Stimulated activated effector memory CD8-positive, alpha-beta T cell treated with anti-CD3 and anti-CD28 coated beads, Interleukin-12 subunit alpha, Interleukin-12 subunit beta, amount 100 ng/mL, for 72 hours (primary cell): ENCODE results near the gene SORT1.
A peak's percentile ranks its signal among the peaks of the same experiment; 100 is the strongest.
"Not testable (repeated sequence)": the region's sequence is repeated elsewhere in the genome, so short reads cannot be mapped to it uniquely, and the experiment has no call there.

ENCODE experiments used
- ATAC-seq: fragments of 150-1000 bp; cut with Tn5 transposase; 2 replicates; pipeline ENCODE4 v1.10.0; 2021
- DNase-seq, 2 donors: peaks; one replicate each; pipeline ENCODE4 v3.0.0; 2021 to 2022; ENCODE audit warnings: low spot score in 2 of 2
- H3K27ac Mint-ChIP-seq: one replicate; pipeline ENCODE4 v1.8.0; 2022; ENCODE audit warnings: mild to moderate bottlenecking, mixed read lengths
- H3K36me3 Mint-ChIP-seq: one replicate; pipeline ENCODE4 v1.8.0; 2022; ENCODE audit warnings: mild to moderate bottlenecking, mixed read lengths
- H3K4me1 Mint-ChIP-seq: one replicate; pipeline ENCODE4 v1.8.0; 2022; ENCODE audit warnings: mixed read lengths
- H3K4me3 Mint-ChIP-seq: one replicate; pipeline ENCODE4 v1.8.0; 2022; ENCODE audit warnings: mild to moderate bottlenecking, mixed read lengths
- H3K9me3 Mint-ChIP-seq: one replicate; pipeline ENCODE4 v1.8.0; 2022; ENCODE audit warnings: mixed read lengths

The SORT1 gene

DNA sequence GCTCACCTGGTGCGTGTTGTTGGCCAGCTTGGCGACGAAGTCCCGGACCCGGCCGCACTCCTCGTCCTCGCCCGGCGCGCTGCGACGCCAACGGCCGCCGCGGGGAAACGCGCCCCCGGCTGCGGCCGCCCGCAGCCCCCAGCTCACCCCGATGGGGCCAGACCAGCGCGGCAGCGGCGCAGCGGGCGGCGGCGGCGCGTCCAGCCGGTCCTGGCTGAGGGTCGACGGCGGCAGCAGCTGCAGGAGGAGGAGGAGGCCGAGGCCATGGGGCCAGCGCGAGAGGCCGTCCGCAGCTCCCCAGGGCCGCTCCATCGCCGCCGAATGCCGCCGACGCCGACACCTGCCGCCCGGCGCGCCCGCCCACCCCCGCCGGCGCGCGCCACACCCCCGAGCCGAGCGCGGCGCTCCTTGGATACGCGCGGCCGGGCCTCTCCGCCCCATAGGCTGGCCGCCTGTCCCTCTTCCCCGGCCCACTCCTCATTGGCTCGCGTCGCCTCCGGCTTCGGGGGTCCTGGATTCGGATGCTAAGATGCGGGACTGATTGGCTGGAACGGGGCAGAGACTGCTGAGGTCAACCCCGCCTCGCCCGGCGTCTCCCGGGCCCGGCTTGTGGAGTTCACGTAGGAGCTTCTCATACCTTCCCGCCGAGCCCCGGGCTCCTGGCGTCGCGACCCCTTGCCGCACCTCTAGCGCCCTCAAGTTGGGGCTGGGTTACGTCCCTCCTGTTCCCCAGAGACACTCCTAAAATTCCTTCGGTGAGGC is at the start of gene SORT1:
TSS of gene SORT1 (minus strand) at position 338 of the 762 bp plus-strand sequence. CDS start at position 312, 26 bp downstream.
- H3K4me3 Mint-ChIP-seq, result peak within 1 kb of the TSS; percentile 72
- ATAC-seq, result peak; percentile 95
- H3K27ac Mint-ChIP-seq, result no peak within 1 kb of the TSS
- DNase-seq, result peak; percentile 34 to 81
- no peaks in the 10 kb centered on the region for H3K9me3 Mint-ChIP-seq
- peaks cover 6% of the 10 kb centered on the region for H3K4me1 Mint-ChIP-seq
- H3K36me3 Mint-ChIP-seq, result peaks cover 21% of the 10 kb centered on the region

DNA sequence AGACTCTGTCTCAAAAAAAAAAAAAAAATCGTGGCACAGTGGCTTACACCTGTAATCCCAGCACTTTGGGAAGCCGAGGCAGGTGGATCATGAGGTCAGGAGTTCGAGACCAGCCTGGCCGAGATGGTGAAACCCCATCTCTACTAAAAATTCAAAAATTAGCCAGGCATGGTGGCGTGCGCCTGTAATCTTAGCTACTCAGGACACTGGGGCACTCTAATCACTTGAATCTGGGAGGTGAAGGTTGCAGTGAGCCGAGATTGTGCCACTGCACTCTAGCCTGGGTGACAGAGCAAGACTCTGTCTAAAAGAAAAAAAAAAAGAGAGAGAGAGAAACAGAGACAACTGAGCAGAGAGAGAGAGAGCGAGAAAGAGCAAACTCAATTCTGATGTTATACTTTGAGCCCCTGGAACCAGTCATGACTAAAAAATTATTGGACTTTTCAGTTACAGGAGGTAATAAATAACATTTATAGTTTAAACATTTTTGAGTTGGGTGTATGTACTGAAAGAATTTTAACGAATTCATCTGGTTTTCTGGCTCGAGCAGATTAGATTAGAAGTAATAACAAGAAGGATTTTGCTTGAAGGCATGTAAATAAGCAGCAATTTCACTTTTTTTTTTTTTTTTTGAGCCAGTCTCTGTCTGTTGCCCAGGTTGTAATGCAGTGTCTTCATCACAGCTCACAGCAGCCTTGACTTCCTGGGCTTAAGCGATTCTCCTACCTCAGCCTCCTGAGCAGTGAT is 48.4 kb upstream of the SORT1 start:
- H3K36me3 Mint-ChIP-seq, H3K9me3 Mint-ChIP-seq, H3K4me3 Mint-ChIP-seq, ATAC-seq, H3K27ac Mint-ChIP-seq, DNase-seq, H3K4me1 Mint-ChIP-seq: not testable (repeated sequence)

DNA sequence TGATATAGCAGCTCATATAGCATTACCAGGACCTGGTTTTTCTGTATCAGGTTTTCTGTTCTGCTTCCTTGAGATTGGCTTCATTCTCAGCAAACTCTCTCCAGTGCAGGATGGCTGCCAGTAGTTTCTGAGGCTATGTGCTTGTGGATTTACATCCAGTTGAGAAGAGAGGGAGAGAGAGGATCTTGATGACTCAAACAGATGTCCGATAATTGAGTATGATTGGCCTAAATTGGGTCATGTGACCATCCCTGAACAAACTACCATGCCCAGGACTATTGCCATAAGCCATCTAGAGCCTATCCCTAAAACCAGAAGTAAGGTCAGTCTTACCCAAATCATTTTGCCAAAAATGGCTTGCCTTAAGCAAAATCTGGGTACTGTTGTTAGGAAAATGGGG is 46.6 kb upstream of the SORT1 start:
- H3K9me3 Mint-ChIP-seq, result no peaks in the 10 kb centered on the region
- H3K27ac Mint-ChIP-seq, result no peak overlapping the region
- no peak for DNase-seq
- H3K4me3 Mint-ChIP-seq, result no peak overlapping the region
- H3K4me1 Mint-ChIP-seq, result no peaks in the 10 kb centered on the region
- no peaks in the 10 kb centered on the region for H3K36me3 Mint-ChIP-seq
- ATAC-seq, result no peak

DNA sequence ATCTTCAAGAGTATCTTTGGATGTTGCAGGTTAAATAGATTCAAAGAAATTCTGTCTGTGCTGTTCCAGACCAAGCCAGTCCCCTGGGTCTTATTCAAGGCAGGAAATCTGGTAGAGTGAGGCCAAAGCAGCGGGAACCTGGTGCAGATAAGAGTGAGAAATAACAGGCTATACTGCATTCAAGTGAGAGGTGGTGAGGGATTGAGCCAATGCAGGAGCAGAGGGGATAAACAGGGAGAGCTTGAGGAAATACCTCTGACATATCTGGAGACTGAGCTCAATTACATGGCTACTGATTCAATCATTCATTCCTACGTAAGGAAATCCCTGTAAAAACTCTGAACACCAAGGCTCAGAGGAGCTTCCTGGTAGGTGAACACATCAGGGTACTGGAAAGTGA is 45.8 kb upstream of the SORT1 start:
- H3K4me3 Mint-ChIP-seq, result no peak overlapping the region
- no peak for DNase-seq
- no peak for ATAC-seq
- H3K4me1 Mint-ChIP-seq, result no peaks in the 10 kb centered on the region
- H3K27ac Mint-ChIP-seq, result no peak overlapping the region
- H3K9me3 Mint-ChIP-seq, result no peaks in the 10 kb centered on the region
- no peaks in the 10 kb centered on the region for H3K36me3 Mint-ChIP-seq

DNA sequence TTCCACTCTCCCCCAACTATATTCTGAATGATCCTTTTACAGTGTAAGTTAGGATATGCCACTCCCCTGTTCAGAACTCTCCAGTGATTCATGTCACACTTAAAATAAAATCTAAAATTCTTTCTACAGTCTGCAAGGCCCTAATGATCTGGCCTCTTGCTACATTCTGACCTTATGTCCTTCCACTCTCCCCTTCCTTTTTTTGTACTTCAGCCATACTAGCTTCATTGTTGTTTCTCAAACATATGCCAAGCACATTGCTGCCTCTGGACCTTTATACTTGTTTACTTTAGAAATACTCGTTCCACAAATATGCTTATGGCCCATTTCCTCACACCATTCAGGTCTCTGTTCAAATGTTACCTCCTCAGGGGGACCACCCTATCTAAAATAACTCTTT is 43.4 kb upstream of the SORT1 start:
- H3K4me3 Mint-ChIP-seq, result no peak overlapping the region
- DNase-seq (no peak), ATAC-seq (no peak)
- no peaks in the 10 kb centered on the region for H3K9me3 Mint-ChIP-seq
- H3K4me1 Mint-ChIP-seq, result no peaks in the 10 kb centered on the region
- no peak overlapping the region for H3K27ac Mint-ChIP-seq
- no peaks in the 10 kb centered on the region for H3K36me3 Mint-ChIP-seq

DNA sequence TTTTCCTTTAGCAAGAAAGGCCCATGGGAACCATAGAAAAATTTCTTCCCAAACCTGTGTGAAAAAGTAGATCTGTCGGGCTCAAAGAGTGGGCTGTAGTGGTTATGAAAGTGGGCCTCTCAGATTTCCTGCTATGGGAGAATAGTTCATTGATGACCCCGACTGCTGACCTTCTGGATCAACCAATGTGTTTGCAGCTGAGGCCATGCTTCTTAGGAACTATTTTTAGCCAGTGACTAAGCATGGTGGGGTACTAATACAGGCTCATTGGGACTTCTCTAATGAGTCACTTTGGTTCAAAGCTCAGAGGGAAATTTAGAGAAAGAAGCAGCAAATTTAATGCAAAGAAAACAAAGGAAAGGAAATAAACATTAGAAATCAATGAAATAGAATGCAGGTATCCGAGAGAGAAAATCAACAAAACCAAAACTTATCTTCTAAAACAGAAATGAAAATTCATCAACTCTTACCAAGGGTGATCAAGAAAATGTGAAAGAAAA is 41.1 kb upstream of the SORT1 start:
- no peak overlapping the region for H3K27ac Mint-ChIP-seq
- no peak overlapping the region for H3K4me3 Mint-ChIP-seq
- DNase-seq (no peak), ATAC-seq (peak; percentile 93)
- no peaks in the 10 kb centered on the region for H3K9me3 Mint-ChIP-seq
- H3K4me1 Mint-ChIP-seq, result no peaks in the 10 kb centered on the region
- H3K36me3 Mint-ChIP-seq, result no peaks in the 10 kb centered on the region

DNA sequence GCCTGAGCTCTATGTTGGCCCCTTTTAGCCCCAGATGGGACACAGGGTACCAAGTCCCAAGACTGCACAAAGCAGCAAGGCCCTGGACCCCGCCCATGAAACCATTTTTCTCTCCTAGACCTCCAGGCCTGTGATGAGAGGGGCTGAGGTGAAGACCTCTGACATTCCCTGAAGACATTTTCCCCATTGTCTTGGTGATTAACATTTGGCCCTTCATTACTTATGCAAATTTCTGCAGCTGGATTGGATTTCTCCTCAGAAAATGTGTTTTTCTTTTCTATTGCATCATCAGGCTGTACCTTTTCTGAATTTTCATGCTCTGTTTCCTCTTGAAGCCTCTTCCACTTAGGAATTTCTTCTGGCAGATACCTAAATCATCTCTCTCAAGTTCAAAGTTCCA is 36.8 kb upstream of the SORT1 start:
- Mint-ChIP-seq H3K27ac (no peak overlapping the region), H3K4me1 (no peaks in the 10 kb centered on the region), H3K9me3 (no peaks in the 10 kb centered on the region), H3K36me3 (no peaks in the 10 kb centered on the region), H3K4me3 (no peak overlapping the region)
- ATAC-seq (no peak), DNase-seq (no peak)

DNA sequence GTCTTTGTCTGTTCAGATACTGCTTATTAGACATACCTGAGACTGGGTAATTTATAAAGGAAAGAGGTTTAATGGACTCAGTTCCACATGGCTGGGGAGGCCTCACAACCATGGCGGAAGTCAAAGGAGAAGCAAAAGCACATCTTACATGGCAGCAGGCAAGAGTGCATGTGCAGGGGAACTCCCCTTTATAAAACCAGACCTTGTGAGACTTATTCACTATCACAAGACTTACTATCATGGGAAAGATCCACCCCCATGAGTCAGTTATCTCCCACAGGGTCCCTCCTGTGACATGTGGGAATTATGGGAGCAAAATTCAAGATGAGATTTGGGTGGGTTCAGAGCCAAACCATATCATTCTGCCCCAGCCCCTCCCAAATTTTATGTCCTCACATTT is 35.6 kb upstream of the SORT1 start:
- no peak for DNase-seq
- Mint-ChIP-seq H3K4me1 (no peaks in the 10 kb centered on the region), H3K36me3 (no peaks in the 10 kb centered on the region), H3K9me3 (no peaks in the 10 kb centered on the region), H3K4me3 (no peak overlapping the region), H3K27ac (no peak overlapping the region)
- no peak for ATAC-seq

DNA sequence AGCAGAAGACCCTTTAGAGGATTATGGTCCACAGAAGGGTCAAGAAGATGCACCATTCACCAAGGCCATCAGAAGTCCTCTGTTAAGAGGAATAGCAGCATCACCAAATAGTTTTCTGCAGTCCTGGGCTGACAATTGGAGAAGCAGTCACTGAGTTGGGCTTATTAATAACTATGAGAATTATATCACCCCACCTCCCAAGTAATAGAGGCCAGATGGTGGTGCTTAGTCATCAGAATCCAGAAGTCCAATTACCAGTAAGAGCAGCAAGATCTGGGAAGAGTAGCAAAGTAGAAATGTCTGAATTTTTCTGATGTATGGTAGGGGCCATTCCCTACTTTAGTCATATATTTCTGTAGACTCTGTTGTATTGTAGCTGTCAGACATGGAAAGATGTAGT is 34.6 kb upstream of the SORT1 start:
- Mint-ChIP-seq H3K4me3 (no peak overlapping the region), H3K36me3 (no peaks in the 10 kb centered on the region), H3K9me3 (no peaks in the 10 kb centered on the region), H3K27ac (no peak overlapping the region), H3K4me1 (peaks cover 2% of the 10 kb centered on the region)
- no peak for ATAC-seq
- no peak for DNase-seq

DNA sequence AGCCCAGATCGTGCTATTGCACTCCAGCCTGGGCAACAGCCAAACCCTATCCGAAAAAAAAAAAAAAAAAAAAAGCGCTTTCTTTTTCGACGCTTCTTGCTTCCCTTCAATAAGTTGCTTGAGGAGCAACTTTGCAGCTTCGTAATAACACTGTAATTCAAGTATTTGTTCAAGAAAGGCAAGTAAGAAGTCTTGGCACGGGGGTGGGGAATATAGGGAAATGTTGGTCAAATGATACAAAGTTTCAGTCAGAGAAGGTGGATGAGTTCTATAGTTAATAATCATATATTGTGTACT is 29.4 kb upstream of the SORT1 start:
- H3K36me3 Mint-ChIP-seq, result peaks cover 47% of the 10 kb centered on the region
- DNase-seq (no peak), ATAC-seq (no peak)
- no peaks in the 10 kb centered on the region for H3K9me3 Mint-ChIP-seq
- peaks cover 28% of the 10 kb centered on the region for H3K4me1 Mint-ChIP-seq
- peak overlapping the region; percentile 89 for H3K4me3 Mint-ChIP-seq
- peak overlapping the region; percentile 98 for H3K27ac Mint-ChIP-seq

DNA sequence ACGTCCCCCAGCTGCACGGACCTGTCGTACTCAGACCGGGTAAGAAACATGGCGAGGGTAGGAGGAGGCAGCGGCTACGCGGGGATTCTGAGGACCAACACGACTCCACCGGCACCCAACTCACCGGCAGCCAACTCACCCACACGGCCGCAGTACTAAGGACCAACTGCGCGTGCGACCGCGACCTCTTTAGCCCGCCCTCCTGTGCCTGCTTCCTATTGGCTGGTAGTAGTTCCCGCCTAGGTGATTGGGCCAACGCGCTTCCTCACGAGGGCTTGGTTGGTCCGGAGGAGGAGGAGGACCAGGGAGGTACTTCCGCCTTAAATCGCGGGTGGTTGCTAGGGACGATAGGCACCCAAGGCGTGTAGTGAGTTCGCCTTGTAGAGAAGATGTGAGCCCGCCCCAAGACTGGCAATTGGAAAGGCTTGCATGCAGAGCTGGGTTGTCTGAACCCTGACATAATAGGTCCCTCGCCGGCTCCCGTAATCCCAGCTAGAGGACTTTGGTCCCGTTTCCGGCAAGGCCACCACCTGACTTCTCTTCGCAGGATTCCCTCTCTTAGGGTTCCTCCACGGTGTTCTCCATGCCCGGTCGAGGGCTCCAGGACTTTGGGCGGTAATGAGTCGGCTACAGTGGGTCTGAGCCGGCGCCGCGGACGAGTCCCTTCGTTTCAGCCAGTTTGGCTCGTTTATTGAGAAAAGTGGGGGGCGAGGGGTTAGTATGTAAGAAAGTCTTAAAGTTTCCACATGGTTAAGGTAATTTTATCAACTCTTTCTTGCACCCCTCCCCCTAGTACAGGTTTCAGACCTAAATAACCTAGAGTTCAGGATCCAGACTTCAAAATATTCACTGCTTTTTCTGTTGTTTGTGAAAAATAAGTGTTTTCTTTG is 28.8 kb upstream of the SORT1 start, which contains the start of gene PSMA5:
TSS of gene PSMA5 (minus strand) at position 168 of the 890 bp plus-strand sequence. CDS start at position 50, 118 bp downstream.
- Mint-ChIP-seq H3K9me3 (no peaks in the 10 kb centered on the region), H3K36me3 (peaks cover 53% of the 10 kb centered on the region), H3K27ac (peak within 1 kb of the TSS; percentile 98), H3K4me3 (peak within 1 kb of the TSS; percentile 89), H3K4me1 (peaks cover 32% of the 10 kb centered on the region)
- ATAC-seq (peak; percentile 97), DNase-seq (peak; percentile 74 to 94)

DNA sequence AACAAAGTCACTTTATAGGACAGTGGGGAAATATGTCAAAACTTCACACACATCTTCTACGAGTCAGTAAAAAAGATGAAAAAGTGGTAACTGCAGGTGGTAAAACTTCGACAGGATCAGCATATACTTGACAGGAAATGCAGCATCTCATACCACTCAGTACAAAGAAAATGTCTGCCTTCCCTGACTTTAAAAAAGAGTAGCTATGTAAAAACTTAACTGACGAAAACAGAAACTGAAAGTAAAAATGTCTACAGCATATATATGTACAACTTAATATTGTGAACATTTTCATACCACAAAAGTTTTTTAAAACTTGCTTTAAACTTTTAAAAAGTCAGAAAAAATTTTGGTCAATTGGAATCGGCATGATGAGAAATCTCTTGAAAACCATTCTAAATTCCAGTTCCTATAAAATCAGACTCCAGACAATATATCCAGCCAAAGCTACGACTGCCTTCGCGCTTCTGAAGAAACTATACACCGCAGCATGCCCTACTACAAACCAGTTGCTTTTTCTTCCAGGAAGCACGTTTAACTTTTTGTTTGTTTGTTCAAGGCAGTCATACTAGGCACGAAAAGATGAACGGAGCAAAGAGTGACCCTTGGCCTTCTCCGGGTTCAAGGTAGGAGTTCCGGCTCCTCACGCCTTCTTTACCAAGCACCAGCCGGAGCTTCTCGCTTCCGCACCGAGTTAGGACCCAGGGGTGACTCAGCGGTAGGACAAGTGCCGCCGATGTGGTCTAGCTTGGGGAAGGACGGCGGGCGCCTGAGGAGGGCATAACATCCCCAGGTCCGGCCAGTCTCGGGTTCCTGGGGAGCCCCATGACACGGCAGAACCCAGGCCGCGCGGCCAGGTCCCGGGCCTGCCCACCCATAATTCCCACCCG is 27.9 kb upstream of the SORT1 start:
- Mint-ChIP-seq H3K27ac (peak overlapping the region; percentile 98), H3K9me3 (no peaks in the 10 kb centered on the region), H3K4me3 (peak overlapping the region; percentile 89), H3K4me1 (peaks cover 32% of the 10 kb centered on the region), H3K36me3 (peaks cover 62% of the 10 kb centered on the region)
- DNase-seq (peak; percentile 52 to 86), ATAC-seq (peak; percentile 69)

DNA sequence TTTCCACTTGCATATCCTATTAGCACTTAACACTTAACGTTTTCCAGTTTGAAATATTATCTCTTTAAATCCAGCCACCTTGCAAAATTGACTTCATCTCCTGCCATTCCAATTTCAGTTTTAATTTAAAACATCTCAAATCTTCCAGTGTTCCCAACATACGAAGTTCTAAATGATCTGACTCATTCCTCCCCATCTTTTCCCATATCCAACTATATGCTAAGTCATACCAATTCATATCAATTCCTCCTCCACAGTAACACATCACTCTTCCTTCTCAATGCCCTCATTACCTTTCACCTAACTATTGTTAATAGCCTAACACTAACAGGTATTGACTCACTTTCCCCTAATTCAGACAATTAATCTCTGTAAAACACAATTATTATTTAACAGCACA is 25.8 kb upstream of the SORT1 start:
- no peaks in the 10 kb centered on the region for H3K9me3 Mint-ChIP-seq
- peaks cover 32% of the 10 kb centered on the region for H3K4me1 Mint-ChIP-seq
- H3K4me3 Mint-ChIP-seq, result peak overlapping the region; percentile 89
- ATAC-seq (no peak), DNase-seq (no peak)
- H3K27ac Mint-ChIP-seq, result peak overlapping the region; percentile 98
- peaks cover 83% of the 10 kb centered on the region for H3K36me3 Mint-ChIP-seq

DNA sequence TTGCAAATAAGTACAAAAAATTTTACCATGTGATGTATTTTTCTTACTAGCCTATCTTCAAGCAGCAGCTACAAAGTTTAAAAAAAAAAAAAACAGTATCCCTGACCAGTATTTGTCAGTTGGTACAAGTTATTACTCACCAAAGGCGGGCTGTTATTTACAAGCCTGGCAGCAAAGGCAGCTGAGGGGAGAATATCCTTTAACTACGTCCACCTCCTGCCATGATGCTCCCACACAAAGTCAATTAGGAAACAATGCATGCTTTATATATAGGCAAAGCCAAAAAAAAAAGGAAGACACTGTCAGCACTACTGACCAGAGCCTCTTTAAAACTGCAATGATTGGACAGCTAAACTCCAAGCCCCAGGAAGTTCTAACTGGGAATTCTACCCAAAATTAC is 14.8 kb upstream of the SORT1 start:
- no peaks in the 10 kb centered on the region for H3K9me3 Mint-ChIP-seq
- no peak for ATAC-seq
- H3K27ac Mint-ChIP-seq, result no peak overlapping the region
- peaks cover 26% of the 10 kb centered on the region for H3K4me1 Mint-ChIP-seq
- no peak overlapping the region for H3K4me3 Mint-ChIP-seq
- DNase-seq, result no peak
- peaks cover 100% of the 10 kb centered on the region for H3K36me3 Mint-ChIP-seq
